Stomach (tissue), 9 donors: ENCODE measurements around the gene TMEM134. TPM values are rescaled to one million over a fixed set of nuclear protein-coding genes. Genes with fewer than 3 reads are reported as not detected.

Experiments used
- DNase-seq, 2 donors: peaks; one replicate each; pipeline versions ENCODE4 v3.0.0 to v3.0.0-alpha.2; 2013 to 2019
- H3K27ac ChIP-seq, 5 donors: fragments of 200-600 bp in 4 of 5; sonication (generic) in 4 of 5; one replicate each; pipeline ENCODE4 v1.5.1; 2013 to 2019; ENCODE audit warnings: mild to moderate bottlenecking in 1 of 5, moderate library complexity in 1 of 5
- H3K27me3 ChIP-seq, 3 donors: fragments of 200-600 bp; sonication (generic); one replicate each; pipeline ENCODE4 v1.5.1; 2017 to 2019; ENCODE audit warnings: mixed run types in 1 of 3
- H3K36me3 ChIP-seq, 4 donors: fragments of 200-600 bp; sonication (generic); 1 replicate in 3 of 4; 2 replicates in 1 of 4; pipeline ENCODE4 v1.5.1; 2016 to 2019
- H3K4me1 ChIP-seq, 4 donors: fragments of 200-600 bp; sonication (generic); one replicate each; pipeline ENCODE4 v1.5.1; 2016 to 2019
- H3K4me3 ChIP-seq, 4 donors: fragments of 200-600 bp; sonication (generic) in 3 of 4; one replicate each; pipeline ENCODE4 v1.5.1; 2016 to 2019; ENCODE audit warnings: mild to moderate bottlenecking in 1 of 4
- H3K9me3 ChIP-seq, 4 donors: fragments of 200-600 bp; sonication (generic); one replicate each; pipeline ENCODE4 v1.5.1; 2016 to 2019
- EP300 ChIP-seq: sonication (generic); formaldehyde crosslinking; IDR thresholded peaks from one replicate; pipeline ENCODE4 v1.6.1; 2017; ENCODE audit warnings: antibody characterized with exemption
- POLR2A ChIP-seq, 4 donors: fragments of 450-650 bp; IDR thresholded peaks; one replicate each; pipeline ENCODE4 v1.6.1; 2016; ENCODE audit warnings: antibody characterized with exemption in 4 of 4, control low read depth in 2 of 4, mild to moderate bottlenecking in 1 of 4, moderate library complexity in 1 of 4
- POLR2AphosphoS5 ChIP-seq, 3 donors: sonication (generic); formaldehyde crosslinking; IDR thresholded peaks; one replicate each; pipeline ENCODE4 v1.6.1; 2016; ENCODE audit warnings: antibody characterized with exemption in 3 of 3
- WGBS, 5 donors: extraction: QIAGEN DNeasy Blood & Tissue Kit in 3 of 5; methylation state at CpG; one replicate each; pipeline versions ENCODE4 v1.1.5 to v1.1.7; 2013 to 2018; 5-methylcytosine and 5-hydroxymethylcytosine counted together
- intact Hi-C: fragments of 100-400 bp; cut with DNase I; formaldehyde crosslinking; loops from one replicate; pipeline ENCODE4 v1.15.1; 2023; ENCODE audit warnings: low total_unique reads
- polyA plus RNA-seq, 3 donors: library from polyadenylated mRNA; stranded (reverse); fragments of 200-250 nt; gene quantifications; one replicate each; pipeline ENCODE4 v1.2.3, GENCODE V29; 2013
- total RNA-seq, 5 donors: library from RNA; depleted of rRNA; stranded (reverse); fragments of >200 nt; gene quantifications; one replicate each; pipeline versions ENCODE4 v1.1.0 to v1.2.3, GENCODE V29; 2014 to 2016
- TF ChIP-seq, protein P1 (sequence below), 7 experiments: fragments of 450-650 bp in 4 of 7; fragments of 200-600 bp in 3 of 7; sonication (generic) in 3 of 7; IDR thresholded peaks; one replicate each; pipeline ENCODE4 v1.5.1; 2016 to 2019; ENCODE audit warnings: antibody characterized with exemption in 7 of 7, control low read depth in 2 of 7, mild to moderate bottlenecking in 1 of 7
- donor health status: healthy with polysubstance abuse.
- donor health status: Bipolar disorder and iron deficiency.
- donor health status: healthy.

TMEM134 gene
- total and polyA plus RNA-seq, 8 donors = 57.6 to 392 (median 128) TPM

DNA sequence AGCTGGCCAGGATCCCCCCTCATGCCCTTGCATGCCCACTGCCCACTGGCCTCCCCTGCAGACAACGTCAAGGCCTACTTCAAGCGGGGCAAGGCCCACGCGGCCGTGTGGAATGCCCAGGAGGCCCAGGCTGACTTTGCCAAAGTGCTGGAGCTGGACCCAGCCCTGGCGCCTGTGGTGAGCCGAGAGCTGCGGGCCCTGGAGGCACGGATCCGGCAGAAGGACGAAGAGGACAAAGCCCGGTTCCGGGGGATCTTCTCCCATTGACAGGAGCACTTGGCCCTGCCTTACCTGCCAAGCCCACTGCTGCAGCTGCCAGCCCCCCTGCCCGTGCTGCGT lies 21.6 kb upstream of the TMEM134 start:
- no peak overlapping the region for H3K4me3 ChIP-seq
- TF ChIP-seq POLR2A (IDR thresholded peaks at IDR 0.05) (no peak), POLR2AphosphoS5 (IDR thresholded peaks at IDR 0.05) (no peak), EP300 (no peak)
- TF ChIP-seq, protein P1, sequence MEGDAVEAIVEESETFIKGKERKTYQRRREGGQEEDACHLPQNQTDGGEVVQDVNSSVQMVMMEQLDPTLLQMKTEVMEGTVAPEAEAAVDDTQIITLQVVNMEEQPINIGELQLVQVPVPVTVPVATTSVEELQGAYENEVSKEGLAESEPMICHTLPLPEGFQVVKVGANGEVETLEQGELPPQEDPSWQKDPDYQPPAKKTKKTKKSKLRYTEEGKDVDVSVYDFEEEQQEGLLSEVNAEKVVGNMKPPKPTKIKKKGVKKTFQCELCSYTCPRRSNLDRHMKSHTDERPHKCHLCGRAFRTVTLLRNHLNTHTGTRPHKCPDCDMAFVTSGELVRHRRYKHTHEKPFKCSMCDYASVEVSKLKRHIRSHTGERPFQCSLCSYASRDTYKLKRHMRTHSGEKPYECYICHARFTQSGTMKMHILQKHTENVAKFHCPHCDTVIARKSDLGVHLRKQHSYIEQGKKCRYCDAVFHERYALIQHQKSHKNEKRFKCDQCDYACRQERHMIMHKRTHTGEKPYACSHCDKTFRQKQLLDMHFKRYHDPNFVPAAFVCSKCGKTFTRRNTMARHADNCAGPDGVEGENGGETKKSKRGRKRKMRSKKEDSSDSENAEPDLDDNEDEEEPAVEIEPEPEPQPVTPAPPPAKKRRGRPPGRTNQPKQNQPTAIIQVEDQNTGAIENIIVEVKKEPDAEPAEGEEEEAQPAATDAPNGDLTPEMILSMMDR (IDR thresholded peaks at IDR 0.05) = no peak
- H3K36me3 ChIP-seq = peaks cover 36 to 91% (median 88%) of the 10 kb centered on the region in 4 donors
- intact Hi-C loops = loop anchor here (10.0 kb wide), 1 partner anchor 96 kb away; the partner anchor contains the start of gene RAD9A
- 68 to 83% (median 77%) methylated on average over 14 to 15 of the region's 15 CpGs for WGBS, 5 donors
- peak in 1 of 2 donors; percentile 8 for DNase-seq
- peaks cover 0 to 14% (median 7%) of the 10 kb centered on the region in 4 donors for H3K4me1 ChIP-seq
- no peaks in the 10 kb centered on the region for H3K9me3 ChIP-seq
- H3K27ac ChIP-seq = no peak overlapping the region
- H3K27me3 ChIP-seq = no peaks in the 10 kb centered on the region

DNA sequence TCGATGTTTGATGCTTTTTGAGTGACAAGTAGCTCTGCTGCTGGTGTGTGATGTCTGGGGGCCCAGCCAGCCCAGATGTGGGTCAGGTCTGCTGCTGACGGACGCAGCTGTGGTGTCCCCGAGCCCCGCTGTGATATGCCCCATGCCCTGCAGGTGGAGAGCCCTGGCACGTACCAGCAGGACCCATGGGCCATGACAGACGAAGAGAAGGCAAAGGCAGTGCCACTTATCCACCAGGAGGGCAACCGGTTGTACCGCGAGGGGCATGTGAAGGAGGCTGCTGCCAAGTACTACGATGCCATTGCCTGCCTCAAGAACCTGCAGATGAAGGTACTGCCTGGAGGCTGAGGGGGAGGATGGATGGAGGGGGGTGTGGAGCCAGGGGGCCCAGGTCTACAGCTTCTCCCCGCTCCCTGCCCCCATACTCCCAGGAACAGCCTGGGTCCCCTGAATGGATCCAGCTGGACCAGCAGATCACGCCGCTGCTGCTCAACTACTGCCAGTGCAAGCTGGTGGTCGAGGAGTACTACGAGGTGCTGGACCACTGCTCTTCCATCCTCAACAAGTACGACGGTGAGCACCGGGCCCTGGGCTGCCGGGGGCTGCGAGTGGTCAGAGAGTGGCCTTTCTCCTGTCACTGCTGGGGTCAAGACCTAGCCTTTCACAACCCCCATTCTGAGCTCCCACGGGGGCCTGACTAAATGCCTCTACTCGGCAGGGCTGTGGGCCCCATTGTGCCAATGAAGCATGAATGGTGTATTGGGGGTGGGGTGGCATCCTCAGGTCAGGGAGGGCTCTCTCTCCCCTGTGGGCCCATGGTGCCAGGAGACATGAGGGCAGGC lies 21.1 kb upstream of the TMEM134 start:
- no peak for DNase-seq
- no peaks in the 10 kb centered on the region for H3K27me3 ChIP-seq
- H3K9me3 ChIP-seq = no peaks in the 10 kb centered on the region
- intact Hi-C loops = loop anchor here (10.0 kb wide), 1 partner anchor 95 kb away; the partner anchor contains the start of gene RAD9A
- TF ChIP-seq, protein P1 (IDR thresholded peaks at IDR 0.05) = no peak
- no peak for TF ChIP-seq POLR2A (IDR thresholded peaks at IDR 0.05)
- no peak overlapping the region for H3K4me3 ChIP-seq
- H3K36me3 ChIP-seq = peaks cover 35 to 86% (median 82%) of the 10 kb centered on the region in 4 donors
- 85 to 90% (median 87%) methylated on average over 14 to 23 of the region's 23 CpGs for WGBS, 5 donors
- peaks cover 0 to 18% (median 13%) of the 10 kb centered on the region in 4 donors for H3K4me1 ChIP-seq
- no peak overlapping the region for H3K27ac ChIP-seq

DNA sequence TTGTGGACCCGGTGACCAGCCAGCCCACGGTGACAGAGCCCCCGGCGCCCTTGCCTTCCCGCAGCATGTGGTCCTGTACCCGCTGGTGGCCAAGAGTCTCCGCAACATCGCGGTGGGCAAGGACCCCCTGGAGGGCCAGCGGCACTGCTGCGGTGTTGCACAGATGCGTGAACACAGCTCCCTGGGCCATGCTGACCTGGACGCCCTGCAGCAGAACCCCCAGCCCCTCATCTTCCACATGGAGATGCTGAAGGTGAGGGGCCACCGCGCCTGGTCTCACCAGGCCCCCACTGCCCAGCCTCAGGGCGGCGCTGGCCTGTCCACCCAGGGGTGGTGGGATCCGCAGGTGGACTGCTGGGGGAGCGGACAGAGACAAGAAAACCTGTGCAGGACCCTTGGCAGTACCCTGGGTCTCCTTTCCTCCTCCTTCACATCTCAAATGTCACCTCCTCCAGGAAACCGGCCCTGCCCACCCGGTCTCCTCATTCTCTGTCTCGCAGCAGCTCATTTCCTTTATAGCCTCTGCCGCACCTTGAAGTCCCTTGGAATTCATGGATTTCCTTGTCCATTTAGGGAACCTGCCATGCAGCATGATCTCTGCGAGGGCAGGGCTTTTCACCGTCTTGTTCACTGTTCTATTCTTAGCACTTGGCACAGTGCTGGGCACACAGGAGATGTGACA lies 20.3 kb upstream of the TMEM134 start:
- TF ChIP-seq POLR2A (IDR thresholded peaks at IDR 0.05) = no peak
- TF ChIP-seq, protein P1 (IDR thresholded peaks at IDR 0.05) = no peak
- no peak for TF ChIP-seq EP300
- no peak for TF ChIP-seq POLR2AphosphoS5 (IDR thresholded peaks at IDR 0.05)
- Histone ChIP-seq H3K27me3 (no peaks in the 10 kb centered on the region), H3K27ac (no peak overlapping the region), H3K4me1 (peaks cover 0 to 26% (median 21%) of the 10 kb centered on the region in 4 donors), H3K36me3 (peaks cover 35 to 79% (median 74%) of the 10 kb centered on the region in 4 donors), H3K9me3 (no peaks in the 10 kb centered on the region), H3K4me3 (no peak overlapping the region)
- DNase-seq = no peak
- intact Hi-C loops = no loop called here
- WGBS, 5 donors = 71 to 86% (median 85%) methylated on average over 12 to 25 of the region's 25 CpGs

DNA sequence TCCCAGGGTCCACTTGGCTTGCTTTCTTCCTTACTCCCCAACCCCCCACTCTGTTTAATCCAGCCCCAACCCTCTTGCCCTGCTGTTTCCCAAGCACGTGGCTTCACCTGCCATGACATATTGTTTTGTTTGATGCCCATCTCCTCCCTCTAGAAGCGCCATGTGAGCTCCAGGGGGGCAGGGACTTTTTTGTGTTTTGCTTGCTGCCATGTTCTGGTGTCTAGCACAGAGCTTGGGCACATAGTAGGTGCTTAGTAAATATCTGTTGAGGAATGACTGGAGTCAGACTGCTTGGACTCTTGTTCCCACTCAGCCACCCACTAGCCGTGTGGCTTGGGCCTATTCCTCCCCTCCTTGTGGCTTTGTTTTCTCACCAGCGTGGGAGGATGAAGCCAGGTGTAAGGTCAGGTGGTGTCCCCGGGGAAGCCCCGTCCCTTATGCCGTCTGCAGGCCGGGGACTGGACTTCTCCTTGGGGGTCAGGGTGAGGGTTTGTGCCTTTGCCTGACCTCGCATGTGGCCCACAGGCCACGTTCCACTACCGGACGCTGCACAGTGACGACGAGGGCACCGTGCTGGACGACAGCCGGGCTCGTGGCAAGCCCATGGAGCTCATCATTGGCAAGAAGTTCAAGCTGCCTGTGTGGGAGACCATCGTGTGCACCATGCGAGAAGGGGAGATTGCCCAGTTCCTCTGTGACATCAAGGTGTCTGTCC lies 17.6 kb upstream of the TMEM134 start:
- no peak overlapping the region for H3K4me3 ChIP-seq
- WGBS, 5 donors = 78 to 88% (median 87%) methylated on average over 19 to 20 of the region's 20 CpGs
- H3K27ac ChIP-seq = peak overlapping the region in 1 of 5 donors; percentile 87
- no peaks in the 10 kb centered on the region for H3K27me3 ChIP-seq
- no peak for DNase-seq
- TF ChIP-seq POLR2AphosphoS5 (IDR thresholded peaks at IDR 0.05) = no peak
- no peak for TF ChIP-seq EP300
- TF ChIP-seq, protein P1 (IDR thresholded peaks at IDR 0.05) = no peak
- no peak for TF ChIP-seq POLR2A (IDR thresholded peaks at IDR 0.05)
- H3K36me3 ChIP-seq = peaks cover 28 to 52% (median 47%) of the 10 kb centered on the region in 4 donors
- no peaks in the 10 kb centered on the region for H3K9me3 ChIP-seq
- peaks cover 17 to 45% (median 41%) of the 10 kb centered on the region in 4 donors for H3K4me1 ChIP-seq
- intact Hi-C loops = no loop called here
